Stimulated activated CD4-positive, alpha-beta T cell treated with anti-CD3 and anti-CD28 coated beads, Interleukin-15, amount 100 ng/mL, for 1 hour (primary cell): ENCODE data around the gene LRRC4C.

Experiments used
- DNase-seq, 2 donors: peaks; one replicate each; pipeline ENCODE4 v3.0.0-alpha.2; 2020; ENCODE audit warnings: low read depth in 1 of 2, low spot score in 1 of 2

Gene LRRC4C

GRCh38 chr11:41333357-41333756, 126.1 kb downstream of the LRRC4C start:
- no peak for DNase-seq

DNA sequence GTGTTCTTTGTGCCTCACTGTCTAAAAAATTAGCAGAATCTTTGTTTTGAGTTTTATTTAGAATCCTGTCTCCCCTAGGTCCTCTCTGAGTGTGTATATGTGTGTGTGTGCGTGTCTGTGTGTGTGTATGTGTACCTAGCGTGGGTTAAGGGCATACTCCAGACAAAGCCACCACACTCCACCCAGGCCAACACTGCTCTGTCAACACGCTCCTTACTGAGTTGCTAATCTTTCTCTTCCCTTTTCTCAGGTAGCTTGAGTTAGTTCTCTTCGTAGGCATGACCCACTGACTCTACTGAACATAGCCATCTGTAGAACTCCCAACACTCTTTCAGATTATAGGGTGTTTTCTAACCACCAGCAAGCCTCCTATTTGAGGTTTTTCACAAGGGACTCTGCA, 131.1 kb downstream of the LRRC4C start:
- DNase-seq: no peak

DNA sequence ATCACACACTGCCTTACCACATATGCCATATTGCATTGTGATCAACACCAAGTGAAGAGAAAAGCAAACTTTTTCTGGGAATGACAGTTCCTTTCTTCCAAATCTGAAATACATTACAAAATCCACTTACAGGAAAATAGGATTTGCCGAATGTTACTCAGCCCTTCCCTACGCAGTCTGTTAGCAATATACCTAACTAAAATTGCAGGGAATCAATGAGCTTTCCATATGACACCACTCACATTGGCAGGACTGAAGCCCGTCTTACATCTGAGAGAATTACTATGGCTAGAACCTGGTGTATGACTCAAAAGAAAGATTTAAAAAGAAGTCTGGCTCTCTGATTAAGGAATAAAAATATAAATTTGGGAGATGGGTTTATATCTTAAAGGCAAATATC, 136.0 kb downstream of the LRRC4C start:
- no peak for DNase-seq

DNA sequence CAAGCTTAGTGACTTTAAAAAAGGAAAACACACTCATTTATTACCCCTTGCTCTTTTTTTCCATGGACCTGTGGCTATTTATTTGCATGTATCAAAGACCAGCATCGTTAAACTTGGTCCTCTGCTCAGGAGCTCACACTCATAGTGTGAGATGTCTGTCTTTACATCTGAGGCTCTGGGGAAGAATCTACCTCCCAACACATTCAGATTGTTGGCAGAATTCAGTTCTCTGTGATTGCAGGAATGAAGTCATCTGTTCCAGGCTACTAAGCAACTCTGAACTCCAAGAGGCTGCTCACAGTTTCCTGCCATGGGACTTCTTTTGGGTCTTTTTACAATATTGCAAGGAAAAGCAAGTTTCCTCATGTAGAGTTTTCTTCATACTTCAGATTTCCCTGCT, 138.8 kb downstream of the LRRC4C start:
- no peak for DNase-seq

DNA sequence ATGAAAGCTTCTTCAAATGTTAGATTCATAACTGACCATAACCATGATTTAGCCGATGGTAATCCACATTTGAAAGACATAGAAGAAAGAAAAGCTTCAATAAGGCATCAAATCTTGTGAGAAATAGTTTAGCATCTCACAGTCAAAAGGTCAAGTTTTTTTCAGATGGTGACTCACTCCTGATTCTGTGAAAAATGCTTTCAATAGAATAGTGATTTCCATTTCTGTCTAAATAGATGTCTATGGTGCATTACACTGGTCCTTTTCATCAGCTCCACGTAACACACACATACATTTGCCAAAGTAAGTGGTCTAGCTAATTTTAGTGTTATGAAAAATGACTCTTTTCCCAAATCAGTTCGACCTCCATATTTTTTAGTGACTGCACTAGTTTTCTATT, 139.2 kb downstream of the LRRC4C start:
- DNase-seq: no peak

DNA sequence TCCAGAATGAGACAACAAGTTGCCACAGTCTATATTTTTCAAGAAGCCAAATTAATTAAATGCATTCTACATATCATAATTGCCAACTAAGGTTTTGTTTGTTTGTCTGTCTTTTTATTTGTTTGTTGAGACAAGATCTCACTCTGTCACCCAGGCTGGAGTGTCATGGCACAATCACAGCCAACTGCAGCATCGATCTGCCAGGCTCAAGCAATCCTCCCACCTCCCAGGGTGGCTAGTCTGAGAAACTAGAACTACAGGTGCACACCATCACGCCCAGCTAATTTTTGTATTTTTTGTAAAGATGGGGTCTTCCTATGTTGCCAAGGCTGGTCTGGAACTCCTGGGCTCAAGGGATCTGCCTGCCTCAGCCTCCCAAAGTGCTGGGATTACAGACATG, 140.0 kb downstream of the LRRC4C start:
- DNase-seq: no peak

GRCh38 chr11:41316751-41317150, 142.7 kb downstream of the LRRC4C start:
- no peak for DNase-seq

- no peak for DNase-seq
These were observed 146.2 kb downstream of the LRRC4C start for GRCh38 chr11:41313226-41313625.

GRCh38 chr11:41309716-41310115, 149.7 kb downstream of the LRRC4C start:
- DNase-seq: no peak

DNA sequence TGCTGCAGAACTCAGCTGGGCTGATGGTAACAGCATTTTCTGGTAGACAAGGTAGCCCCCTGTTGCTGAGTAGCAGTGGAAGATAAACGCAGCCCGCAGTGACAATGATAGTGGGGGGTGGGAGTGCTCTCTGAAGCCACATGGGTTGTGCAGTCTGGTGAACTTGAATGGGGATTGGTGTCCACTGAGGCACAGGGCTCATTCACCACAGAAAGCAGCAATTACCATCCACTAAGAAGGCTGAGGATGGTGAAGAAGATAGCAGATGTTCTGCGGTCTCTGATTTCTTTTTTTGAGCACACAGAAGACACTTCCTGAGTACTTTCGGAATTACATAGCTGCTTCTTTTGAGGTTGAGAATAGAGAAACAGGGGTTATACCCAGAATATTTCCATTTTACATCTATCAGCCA, 150.3 kb downstream of the LRRC4C start:
- DNase-seq: no peak

GRCh38 chr11:41308286-41308685, 151.2 kb downstream of the LRRC4C start:
- no peak for DNase-seq

- DNase-seq: no peak
These were observed 152.0 kb downstream of the LRRC4C start for GRCh38 chr11:41307296-41308080.

DNA sequence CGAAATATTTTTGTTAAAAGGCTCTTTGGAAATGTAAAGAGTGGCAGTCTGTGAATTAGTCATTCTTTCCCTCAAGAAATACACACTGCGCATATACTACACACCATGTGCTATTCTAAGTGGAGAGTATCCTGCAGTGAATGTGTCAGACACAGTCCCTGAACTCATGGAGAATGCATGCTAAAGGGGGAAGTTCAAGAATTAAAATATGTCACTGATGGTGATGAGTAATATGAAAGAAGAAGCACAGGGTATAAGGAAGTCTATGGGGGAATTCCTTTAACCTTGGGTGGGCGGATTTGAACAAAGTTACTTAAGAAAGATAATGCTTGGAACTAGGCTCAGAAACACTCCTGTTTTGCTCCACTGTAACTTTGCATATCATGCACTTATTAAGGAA, 153.0 kb downstream of the LRRC4C start:
- DNase-seq: no peak

- DNase-seq: no peak
These were observed 158.4 kb downstream of the LRRC4C start for GRCh38 chr11:41301023-41301422.

GRCh38 chr11:41289408-41289807, 170.0 kb downstream of the LRRC4C start:
- no peak for DNase-seq

DNA sequence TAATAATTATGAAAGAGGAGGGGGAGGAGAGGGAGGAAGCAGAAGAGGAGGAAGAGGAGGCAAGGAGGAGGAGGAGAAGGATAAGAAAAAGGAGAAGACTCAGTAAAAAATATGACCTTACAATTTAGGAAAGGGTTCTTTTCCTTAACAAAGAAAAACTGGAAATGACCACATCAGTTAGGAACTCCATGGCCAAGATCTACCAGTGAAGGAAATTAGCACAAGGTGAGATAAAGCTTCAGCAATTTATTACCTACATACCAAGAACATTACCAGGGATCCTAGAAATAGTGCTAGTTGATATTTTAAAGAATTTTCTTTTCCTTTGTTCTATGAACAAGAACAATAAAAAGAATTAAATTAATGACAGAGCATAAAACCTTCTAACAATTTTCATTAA, 172.7 kb downstream of the LRRC4C start:
- no peak for DNase-seq

- no peak for DNase-seq
These were observed 175.1 kb downstream of the LRRC4C start for GRCh38 chr11:41284354-41284753.

- DNase-seq: no peak
These were observed 176.1 kb downstream of the LRRC4C start for GRCh38 chr11:41283191-41283930.

DNA sequence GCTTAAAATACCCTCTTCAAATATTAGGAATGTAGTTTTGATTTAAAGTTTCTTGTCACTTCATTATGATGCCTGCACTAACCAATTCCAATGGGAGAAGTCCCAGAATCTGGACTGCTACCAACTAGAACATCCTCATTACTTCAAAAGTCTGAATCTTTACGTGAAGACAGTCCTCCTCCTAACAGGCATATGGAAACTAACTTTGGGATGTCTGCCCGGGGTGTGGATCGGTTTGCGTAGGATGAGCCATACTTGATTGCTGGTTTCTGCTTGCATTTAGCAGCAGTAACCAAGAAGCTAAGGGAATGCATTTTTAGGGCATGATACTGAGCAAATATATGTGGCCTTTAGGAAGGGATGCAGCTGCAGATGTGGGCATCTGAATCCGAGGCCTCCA, 177.1 kb downstream of the LRRC4C start:
- no peak for DNase-seq

- DNase-seq: no peak
These were observed 178.2 kb downstream of the LRRC4C start for GRCh38 chr11:41281131-41281742.

GRCh38 chr11:41274831-41275230, 184.6 kb downstream of the LRRC4C start:
- DNase-seq: no peak

DNA sequence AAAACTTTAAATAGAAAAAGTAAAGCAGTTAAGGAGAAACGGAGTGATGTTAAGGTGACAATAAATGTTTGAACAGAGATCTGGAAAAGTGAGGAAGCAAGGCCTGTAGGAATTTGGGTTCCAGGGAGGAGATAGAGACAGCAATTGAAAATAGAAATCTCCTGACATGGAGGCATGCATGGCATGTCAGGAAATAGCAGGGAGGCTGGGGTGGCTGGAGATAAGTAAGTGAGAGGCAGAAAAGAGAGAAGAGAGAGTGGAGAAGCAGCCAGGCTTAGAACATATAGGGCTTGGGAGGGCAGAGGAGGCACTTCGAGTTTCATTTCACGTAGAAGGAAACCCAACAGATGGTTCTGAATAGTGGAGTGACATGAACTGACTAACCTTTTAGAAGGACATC, 185.5 kb downstream of the LRRC4C start:
- DNase-seq: no peak
